OCI-LY3 (cell line): Measurements from ENCODE around the gene RPRML.

ENCODE experiments used
- EZH2phosphoT487 ChIP-seq: fragments of 200-600 bp; shearing (Covaris generic); IDR thresholded peaks from 2 replicates; pipeline ENCODE4 v1.6.1; 2018; ENCODE audit warnings: antibody characterized with exemption, mixed run types, low read depth
- TF ChIP-seq, protein P1 (sequence below): fragments of 200-600, 300-600 bp; sonication (generic); IDR thresholded peaks from 2 replicates; pipeline ENCODE4 v1.5.1; 2014; ENCODE audit warnings: antibody characterized with exemption, low read length, low read depth

DNA sequence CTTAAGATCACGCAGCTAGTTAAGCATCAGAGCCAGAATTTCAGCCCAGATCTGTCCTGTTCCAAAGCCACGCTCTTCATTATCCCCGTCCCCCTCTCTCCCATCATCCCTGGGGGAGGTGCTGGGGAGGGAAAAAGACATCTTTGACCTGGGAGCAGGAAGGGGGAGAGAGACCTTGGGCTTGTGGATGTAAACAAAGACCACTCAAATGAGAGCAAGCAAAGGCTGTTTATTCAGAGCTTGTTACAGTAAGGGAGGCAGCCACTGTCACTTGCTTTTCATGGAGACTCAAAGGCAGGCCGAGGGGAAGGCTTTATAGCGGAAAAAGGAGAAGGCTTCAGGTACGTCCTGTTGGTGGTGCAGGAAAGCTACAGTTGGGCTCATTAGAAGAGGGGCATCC is 3.5 kb upstream of the RPRML start:
- TF ChIP-seq, protein P1, sequence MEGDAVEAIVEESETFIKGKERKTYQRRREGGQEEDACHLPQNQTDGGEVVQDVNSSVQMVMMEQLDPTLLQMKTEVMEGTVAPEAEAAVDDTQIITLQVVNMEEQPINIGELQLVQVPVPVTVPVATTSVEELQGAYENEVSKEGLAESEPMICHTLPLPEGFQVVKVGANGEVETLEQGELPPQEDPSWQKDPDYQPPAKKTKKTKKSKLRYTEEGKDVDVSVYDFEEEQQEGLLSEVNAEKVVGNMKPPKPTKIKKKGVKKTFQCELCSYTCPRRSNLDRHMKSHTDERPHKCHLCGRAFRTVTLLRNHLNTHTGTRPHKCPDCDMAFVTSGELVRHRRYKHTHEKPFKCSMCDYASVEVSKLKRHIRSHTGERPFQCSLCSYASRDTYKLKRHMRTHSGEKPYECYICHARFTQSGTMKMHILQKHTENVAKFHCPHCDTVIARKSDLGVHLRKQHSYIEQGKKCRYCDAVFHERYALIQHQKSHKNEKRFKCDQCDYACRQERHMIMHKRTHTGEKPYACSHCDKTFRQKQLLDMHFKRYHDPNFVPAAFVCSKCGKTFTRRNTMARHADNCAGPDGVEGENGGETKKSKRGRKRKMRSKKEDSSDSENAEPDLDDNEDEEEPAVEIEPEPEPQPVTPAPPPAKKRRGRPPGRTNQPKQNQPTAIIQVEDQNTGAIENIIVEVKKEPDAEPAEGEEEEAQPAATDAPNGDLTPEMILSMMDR = no peak
- TF ChIP-seq EZH2phosphoT487 = no peak
